Activated CD8-positive, alpha-beta memory T cell treated with anti-CD3 and anti-CD28 coated beads, Interleukin-2, amount 50 U/mL, for 1 hour (primary cell): ENCODE data around the gene DHRS12.
A peak's percentile ranks its signal among the peaks of the same experiment; 100 is the strongest.

Experiments used
- DNase-seq: peaks from one replicate; pipeline ENCODE4 v3.0.0-alpha.2; 2020; ENCODE audit errors: extremely low read depth

Gene DHRS12, protein sequence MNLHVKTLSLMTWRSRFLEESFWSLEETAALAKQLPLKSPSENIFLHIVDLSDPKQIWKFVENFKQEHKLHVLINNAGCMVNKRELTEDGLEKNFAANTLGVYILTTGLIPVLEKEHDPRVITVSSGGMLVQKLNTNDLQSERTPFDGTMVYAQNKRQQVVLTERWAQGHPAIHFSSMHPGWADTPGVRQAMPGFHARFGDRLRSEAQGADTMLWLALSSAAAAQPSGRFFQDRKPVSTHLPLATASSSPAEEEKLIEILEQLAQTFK

GRCh38 chr13:51803422-51804294 is at the start of gene DHRS12:
Gene DHRS12 (minus strand): TSS chr13:51804163. CDS start chr13:51799659, 4,504 bp downstream.
- peak; percentile 73 for DNase-seq

GRCh38 chr13:51849145-51850101 is 45.5 kb upstream of the DHRS12 start:
- DNase-seq = no peak

GRCh38 chr13:51848674-51849073 is 44.7 kb upstream of the DHRS12 start:
- DNase-seq = no peak

DNA sequence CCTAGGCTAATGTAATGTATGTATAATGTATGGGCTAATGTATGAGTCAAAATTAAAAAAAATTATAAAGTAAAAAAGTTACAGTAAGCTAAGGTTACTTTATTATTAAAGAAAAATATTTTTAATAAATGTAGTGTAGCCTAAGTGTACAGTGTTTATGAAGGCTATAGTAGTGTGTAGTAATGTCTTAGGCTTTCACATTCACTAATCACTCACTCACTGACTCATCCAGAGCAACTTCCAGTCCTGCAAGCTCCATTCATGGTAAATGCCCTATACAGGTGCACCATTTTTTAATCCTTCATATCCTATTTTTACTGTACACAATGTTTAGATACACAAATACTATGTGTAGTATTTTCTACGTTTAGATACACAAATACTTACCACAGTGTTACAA is 42.8 kb upstream of the DHRS12 start:
- no peak for DNase-seq

- no peak for DNase-seq
Measured at GRCh38 chr13:51845574-51846318, 41.8 kb upstream of the DHRS12 start.

- DNase-seq = no peak
Measured at GRCh38 chr13:51844862-51845573, 41.1 kb upstream of the DHRS12 start, which contains the start of gene TMEM272. Gene TMEM272 (minus strand): TSS chr13:51845177. CDS start chr13:51838530, 6,647 bp downstream.

DNA sequence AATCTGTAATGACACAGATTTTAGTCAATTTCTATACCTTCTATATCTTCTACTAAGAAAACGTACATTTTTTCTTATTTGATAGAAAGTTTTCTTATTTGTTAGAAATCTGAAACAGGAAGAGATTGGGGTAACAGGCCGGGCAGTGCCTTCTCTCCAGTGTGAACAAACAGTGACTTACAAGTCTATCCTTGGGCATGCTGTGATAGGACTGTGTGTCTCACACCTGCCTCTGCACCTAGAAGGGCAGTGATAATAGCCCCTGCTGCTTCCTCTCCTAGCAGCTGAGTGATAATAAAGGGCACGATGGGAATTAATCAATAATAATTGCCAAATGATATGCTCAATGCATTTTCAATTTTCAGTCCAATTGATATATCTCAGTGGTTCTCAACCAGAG is 39.6 kb upstream of the DHRS12 start:
- no peak for DNase-seq

GRCh38 chr13:51841732-51842131 is 37.8 kb upstream of the DHRS12 start:
- DNase-seq = no peak

DNA sequence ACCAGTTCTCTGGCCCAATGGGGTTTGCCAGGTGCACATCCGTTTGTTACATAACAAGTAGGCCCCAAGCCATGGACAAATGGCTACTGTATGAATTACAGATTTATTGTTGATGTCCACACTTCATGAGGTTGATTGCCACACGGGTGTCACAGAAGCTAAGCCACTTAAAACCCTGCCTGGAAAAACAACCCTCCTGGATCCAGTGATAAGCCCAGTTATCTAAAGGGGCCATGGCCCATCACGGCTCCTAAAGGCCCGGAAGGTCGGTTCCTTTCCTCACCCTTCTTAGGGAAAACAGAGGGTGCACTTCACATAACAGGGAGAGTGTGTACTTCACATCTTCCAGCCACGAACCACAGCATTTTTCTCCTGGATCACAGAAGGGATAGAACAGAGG is 37.0 kb upstream of the DHRS12 start:
- DNase-seq = no peak

DNA sequence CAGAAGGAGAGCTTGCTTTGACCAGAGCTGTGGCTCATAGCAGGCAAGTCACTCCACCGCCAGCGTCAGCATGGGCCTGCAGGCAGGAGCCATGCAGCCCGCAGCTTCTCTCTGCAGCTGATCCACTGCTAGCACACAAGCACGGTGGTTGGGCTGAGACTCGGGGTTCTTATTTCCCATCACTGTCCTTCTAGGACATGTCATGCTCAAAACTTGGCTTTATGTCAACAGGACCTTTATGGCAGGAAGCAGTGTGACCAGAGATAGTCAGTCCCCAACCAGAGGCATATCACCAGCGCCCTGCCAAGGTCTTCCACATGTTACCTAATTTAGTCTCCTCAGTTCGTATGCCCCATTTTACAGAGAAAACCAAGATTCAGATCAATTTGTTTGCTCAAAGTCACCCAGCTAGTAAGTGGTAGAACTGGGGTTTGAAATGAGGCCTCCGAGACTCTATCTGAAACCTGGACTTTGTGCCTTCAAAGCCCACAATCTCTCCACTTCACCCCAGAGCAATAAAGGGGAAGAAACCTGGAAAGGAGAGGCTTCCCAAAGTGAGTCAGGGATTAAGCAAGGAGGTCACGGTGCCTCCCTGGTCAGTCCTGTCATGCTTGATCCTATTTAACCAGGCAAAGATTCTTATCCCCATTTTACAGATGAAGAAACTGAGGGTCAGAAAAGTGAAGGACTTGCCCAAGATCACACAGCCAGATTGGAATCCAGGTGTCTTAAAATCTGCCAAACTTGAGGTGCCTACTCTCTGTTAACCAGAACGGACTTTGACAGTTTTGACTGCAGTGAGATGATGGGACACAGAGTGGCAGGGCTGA is 36.0 kb upstream of the DHRS12 start:
- DNase-seq = no peak

- DNase-seq = no peak
Measured at GRCh38 chr13:51838240-51838846, 34.4 kb upstream of the DHRS12 start.

DNA sequence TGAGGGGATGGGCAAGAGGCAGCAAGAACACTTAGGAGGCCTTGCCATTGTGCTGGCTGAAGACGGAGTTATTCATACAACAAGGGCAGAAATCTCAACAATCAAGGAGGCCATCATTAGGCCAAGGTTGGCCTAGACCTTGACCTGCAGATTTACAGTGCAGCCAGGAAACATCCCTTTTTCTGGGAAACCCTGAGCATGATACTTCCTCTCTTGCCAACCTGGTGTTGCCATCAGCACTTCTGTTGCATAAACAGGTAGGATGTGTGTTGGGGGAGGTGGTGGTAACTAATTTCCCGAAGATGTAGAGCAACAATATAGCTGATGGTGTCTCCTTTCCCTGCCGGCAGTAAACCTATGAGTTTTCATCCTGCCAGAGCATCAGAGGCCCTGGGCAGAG is 33.1 kb upstream of the DHRS12 start:
- DNase-seq = no peak

- no peak for DNase-seq
Measured at GRCh38 chr13:51834581-51835171, 30.7 kb upstream of the DHRS12 start.

- DNase-seq = no peak
Measured at GRCh38 chr13:51833980-51834379, 30.0 kb upstream of the DHRS12 start.

DNA sequence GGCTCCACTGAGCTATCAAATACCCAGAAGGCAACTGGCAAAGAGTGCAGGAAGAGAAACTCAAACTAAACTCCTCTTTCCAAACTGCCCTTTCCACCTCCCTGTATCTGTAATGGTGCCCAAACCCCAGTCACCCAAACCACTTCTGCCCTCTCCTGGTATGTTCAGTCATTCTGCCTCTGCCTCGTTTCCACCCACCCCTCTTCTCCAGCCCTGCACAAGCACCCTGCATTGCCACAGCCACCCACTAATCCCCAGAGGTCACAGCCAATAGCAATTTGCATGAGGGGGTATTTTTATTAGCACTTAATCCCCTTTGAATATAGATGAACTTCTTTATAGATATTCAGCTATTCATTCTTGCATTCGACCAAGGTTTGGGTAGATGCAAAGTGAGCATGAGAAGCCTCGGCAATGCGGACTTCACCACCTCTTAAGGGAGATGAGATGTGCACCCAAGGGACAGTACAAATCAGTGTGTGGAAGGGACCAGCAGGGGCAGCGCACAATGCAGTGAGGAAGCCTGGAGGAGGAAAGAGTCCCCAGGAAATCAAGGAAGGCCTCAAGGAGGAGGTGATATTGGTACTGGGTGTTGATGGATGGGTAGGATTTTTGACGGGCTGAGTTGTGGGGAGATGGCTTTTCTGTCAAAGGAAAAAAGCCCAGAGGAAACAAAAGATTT is 28.6 kb upstream of the DHRS12 start:
- no peak for DNase-seq

GRCh38 chr13:51831519-51831918 is 27.6 kb upstream of the DHRS12 start:
- DNase-seq = no peak

- DNase-seq = no peak
Measured at GRCh38 chr13:51829568-51829899, 25.6 kb upstream of the DHRS12 start.
